HG03066 (cell line): ENCODE measurements around the gene MYH7B.

Experiments
- ATAC-seq: cut with Tn5 transposase; IDR thresholded peaks from one replicate; pipeline ENCODE4 v1.9.1; 2021; ENCODE audit warnings: low read depth; ENCODE audit not compliant: unreplicated experiment

MYH7B gene

GRCh38 chr20:34943808-34944567 is 11.7 kb upstream of the MYH7B start:
- ATAC-seq = no peak

GRCh38 chr20:34945315-34946077 is 10.2 kb upstream of the MYH7B start:
- no peak for ATAC-seq

GRCh38 chr20:34946661-34947060 is 9.0 kb upstream of the MYH7B start:
- ATAC-seq = no peak

GRCh38 chr20:34947336-34947735 is 8.3 kb upstream of the MYH7B start:
- ATAC-seq = no peak

- no peak for ATAC-seq
Observed at GRCh38 chr20:34948030-34948429, 7.6 kb upstream of the MYH7B start.

- no peak for ATAC-seq
Observed at GRCh38 chr20:34949120-34949519, 6.5 kb upstream of the MYH7B start.

GRCh38 chr20:34951252-34951651 is 4.4 kb upstream of the MYH7B start:
- no peak for ATAC-seq

GRCh38 chr20:34951652-34952051 is 4.0 kb upstream of the MYH7B start:
- ATAC-seq = no peak

GRCh38 chr20:34952671-34953070 is 3.0 kb upstream of the MYH7B start:
- no peak for ATAC-seq

- ATAC-seq = no peak
Observed at GRCh38 chr20:34953960-34954359, 1.7 kb upstream of the MYH7B start.

- no peak for ATAC-seq
Observed at GRCh38 chr20:34954904-34955230, 801 bp upstream of the MYH7B start.

GRCh38 chr20:34956041-34956458 is 382 bp downstream of the MYH7B start:
- ATAC-seq = no peak

GRCh38 chr20:34956751-34957472 is 1.2 kb downstream of the MYH7B start:
- ATAC-seq = no peak

GRCh38 chr20:34964486-34964885 is 8.8 kb downstream of the MYH7B start:
- ATAC-seq = no peak

- no peak for ATAC-seq
Observed at GRCh38 chr20:34965051-34965450, 9.4 kb downstream of the MYH7B start.

- no peak for ATAC-seq
Observed at GRCh38 chr20:34967421-34967820, 11.8 kb downstream of the MYH7B start.

GRCh38 chr20:34968042-34968775 is 12.5 kb downstream of the MYH7B start:
- ATAC-seq = no peak

- no peak for ATAC-seq
Observed at GRCh38 chr20:34970193-34970840, 14.6 kb downstream of the MYH7B start.

- no peak for ATAC-seq
Observed at GRCh38 chr20:34970846-34971560, 15.3 kb downstream of the MYH7B start.
